GM15510 (cell line): Measurements from ENCODE around the gene SSR2.

ENCODE experiments used
- POLR2A ChIP-seq: IDR thresholded peaks from 3 replicates; pipeline ENCODE4 v1.6.1; 2011; ENCODE audit warnings: borderline replicate concordance; ENCODE audit not compliant: insufficient read length; ENCODE audit errors: extremely low read depth

The SSR2 gene

DNA sequence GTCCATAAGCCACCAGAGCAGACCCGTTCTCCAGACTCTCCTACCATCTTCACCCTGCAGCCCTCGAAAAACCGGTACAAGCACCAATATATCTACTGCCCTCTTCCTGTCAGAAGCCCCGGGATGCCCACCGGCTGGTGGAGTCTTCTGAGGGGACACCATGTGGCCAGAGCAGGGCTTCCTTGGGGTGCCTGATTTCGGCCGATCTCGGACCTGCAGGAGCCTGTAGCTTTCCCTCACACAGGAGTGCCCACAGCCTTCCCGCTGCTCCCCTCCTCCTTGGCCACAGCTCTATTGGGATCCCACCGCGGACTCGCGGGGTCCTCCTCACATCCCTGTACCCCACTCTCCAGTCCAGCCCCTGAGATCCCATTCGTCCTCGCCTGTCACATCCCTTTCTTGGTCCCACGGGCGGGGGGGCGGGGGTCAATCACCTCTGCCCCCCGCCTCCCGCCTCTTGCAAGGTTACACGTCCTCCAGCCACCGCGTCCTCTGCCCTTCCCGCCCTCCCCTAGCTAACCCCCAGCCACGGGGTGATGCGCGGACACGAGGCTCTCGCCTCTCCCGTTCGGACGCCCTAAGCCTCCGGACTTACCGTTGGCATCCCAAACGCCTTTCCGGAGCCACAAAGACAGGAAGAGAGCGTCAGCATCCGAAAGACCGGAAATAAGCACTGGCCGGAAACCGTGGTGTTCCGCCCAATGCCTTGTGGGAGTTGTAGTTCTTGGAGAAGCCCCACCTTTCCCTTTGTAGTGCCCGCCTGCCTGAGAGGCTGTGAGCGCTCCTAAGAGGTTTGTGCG, at the start of gene SSR2:
Gene SSR2 (minus strand): TSS at position 659 of the 800 bp plus-strand sequence. CDS start 784 bp downstream, outside the sequence.
- TF ChIP-seq POLR2A = peak; percentile 83

GRCh38 chr1:156070548-156070947, 49.8 kb upstream of the SSR2 start:
- TF ChIP-seq POLR2A = no peak

- TF ChIP-seq POLR2A = no peak
Measured at GRCh38 chr1:156069490-156070455, 49.0 kb upstream of the SSR2 start.

GRCh38 chr1:156067262-156067661, 46.5 kb upstream of the SSR2 start:
- TF ChIP-seq POLR2A = no peak

- TF ChIP-seq POLR2A = no peak
Measured at GRCh38 chr1:156065871-156066270, 45.1 kb upstream of the SSR2 start.

DNA sequence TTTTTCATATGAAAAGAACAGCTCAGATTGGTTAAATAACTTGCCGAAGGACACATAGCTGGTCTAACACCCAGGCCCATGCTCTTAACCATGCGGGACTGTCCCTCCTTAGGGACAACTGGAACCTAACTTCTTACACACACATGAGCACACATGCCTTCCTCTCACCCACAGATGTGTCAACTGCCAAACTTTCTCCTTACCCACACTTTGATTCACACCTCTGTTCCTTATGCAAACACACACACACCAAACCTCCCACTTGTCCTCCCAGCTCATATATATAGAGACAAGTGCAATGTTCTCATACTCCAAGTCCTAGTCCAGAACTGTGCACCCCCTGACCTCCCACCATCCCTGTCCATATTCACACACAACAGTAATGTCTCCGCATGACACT, 44.5 kb upstream of the SSR2 start:
- no peak for TF ChIP-seq POLR2A

GRCh38 chr1:156064615-156065014, 43.9 kb upstream of the SSR2 start:
- TF ChIP-seq POLR2A = no peak

DNA sequence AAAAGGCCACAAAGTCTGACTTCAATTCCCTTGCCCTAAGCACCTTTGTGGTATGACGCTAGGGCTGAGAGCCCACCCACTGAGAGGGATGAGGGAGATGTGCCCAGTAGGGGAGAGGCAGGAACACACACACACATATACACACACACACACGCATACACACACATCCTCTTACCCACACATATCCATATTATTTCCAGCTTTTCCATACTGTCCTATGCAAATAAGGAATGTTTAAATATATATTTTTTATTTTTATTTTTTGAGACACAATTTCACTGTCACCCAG, 43.2 kb upstream of the SSR2 start:
- no peak for TF ChIP-seq POLR2A

GRCh38 chr1:156062189-156062588, 41.4 kb upstream of the SSR2 start:
- no peak for TF ChIP-seq POLR2A

GRCh38 chr1:156060937-156061636, 40.3 kb upstream of the SSR2 start, which contains the start of gene RAB25:
Gene RAB25 (plus strand): TSS chr1:156061160. CDS start chr1:156061401, 241 bp downstream.
- TF ChIP-seq POLR2A = no peak

DNA sequence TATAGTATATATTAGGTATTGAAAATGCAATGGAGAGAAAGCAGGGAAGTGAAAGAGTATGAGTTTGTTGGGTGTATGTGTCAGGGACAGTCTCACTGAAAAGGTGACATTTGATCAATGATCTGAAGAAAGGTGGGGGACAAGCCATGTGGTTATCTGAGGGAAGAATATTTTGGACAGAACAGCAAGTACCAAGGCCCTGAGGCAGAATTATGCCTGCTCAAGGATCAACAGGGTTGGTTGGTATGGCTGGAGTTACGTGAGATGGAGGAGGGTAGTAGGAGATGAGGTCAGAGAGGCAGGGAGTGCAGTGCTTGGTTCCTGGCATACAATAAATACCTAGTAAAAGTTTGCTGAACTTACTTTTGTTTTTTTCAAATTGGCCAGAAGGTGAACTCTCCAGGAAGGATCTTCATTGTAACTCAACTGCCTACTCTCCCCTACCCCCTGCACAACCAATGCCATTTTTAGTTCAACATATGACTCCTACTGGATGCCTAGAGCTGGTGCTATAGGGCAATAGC, 35.6 kb upstream of the SSR2 start:
- TF ChIP-seq POLR2A = no peak

DNA sequence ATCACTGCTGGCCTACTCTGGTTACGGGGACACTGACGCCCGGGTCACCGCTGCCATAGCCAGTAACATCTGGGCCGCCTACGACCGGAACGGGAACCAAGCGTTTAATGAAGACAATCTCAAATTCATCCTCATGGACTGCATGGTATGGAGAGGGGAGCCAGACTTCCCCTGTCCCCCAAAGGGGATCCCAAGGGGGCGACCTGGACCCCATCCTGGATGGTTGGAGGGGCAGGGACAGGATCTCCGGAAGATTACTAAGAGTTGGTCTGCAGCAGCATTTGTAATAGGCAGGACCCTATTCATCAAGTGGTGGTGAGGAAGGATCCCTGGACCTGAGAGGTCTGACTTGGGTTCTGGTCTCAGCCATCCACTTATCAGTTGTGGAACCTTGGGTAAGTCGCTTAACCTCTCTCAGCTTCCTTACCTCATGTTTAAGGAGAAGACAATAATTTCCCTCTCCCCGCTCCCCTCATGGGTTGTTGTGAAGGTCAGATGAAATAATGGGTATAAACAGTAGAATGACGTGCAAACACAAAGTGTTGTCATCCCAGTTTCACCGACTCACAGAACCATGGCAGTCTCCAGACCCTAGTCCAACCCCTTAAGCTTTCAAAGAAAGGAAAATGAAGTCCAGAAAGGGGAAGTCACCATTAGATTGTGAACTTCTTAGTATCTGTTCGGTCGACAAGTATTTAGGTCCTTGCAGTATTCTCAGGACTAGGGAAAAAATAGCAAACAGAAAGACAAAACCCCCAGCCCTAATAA, 34.7 kb upstream of the SSR2 start:
- no peak for TF ChIP-seq POLR2A

DNA sequence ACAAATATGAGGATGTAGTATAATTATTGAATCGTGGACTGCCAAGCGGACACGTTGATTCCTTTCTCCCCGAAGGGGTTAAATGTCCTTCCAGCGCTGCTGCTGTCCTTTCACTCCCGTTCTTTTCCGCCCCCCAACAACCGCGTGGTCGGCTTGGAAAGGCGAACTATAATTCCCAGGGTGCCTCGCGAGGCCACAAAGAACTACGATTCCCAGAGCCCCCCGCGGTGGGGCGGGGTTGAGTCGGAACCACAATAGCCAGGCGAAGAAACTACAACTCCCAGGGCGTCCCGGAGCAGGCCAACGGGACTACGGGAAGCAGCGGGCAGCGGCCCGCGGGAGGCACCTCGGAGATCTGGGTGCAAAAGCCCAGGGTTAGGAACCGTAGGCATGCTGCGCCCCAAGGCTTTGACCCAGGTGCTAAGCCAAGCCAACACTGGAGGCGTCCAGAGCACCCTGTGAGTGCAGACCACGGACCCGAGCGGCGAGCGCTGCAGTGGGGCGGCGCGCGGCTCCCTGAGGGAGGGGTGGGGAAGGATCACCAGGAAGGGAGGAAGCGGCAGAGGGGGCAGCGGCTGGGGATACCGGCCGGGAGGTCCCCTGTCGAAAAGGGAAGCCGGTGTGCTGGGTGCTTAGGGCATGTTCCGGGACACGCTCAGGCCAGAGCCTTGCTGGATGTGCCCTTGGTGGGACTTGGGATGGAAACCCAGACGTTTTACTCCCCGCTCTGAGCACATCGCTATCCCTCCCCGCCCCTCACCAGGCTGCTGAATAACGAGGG, 33.9 kb upstream of the SSR2 start, which contains the start of gene LAMTOR2:
Gene LAMTOR2 (plus strand): TSS at position 283 of the 781 bp plus-strand sequence. CDS start 108 bp downstream, at position 391.
- peak; percentile 78 for TF ChIP-seq POLR2A
